HG02763 (cell line): ENCODE data around the gene HS1BP3.

Source experiments
- ATAC-seq: cut with Tn5 transposase; IDR thresholded peaks from one replicate; pipeline ENCODE4 v1.9.1; 2021; ENCODE audit warnings: mild to moderate bottlenecking, moderate library complexity; ENCODE audit not compliant: unreplicated experiment

HS1BP3 gene

GRCh38 chr2:20664431-20665242 is 13.7 kb upstream of the HS1BP3 start:
- ATAC-seq, result no peak

GRCh38 chr2:20664071-20664390 is 13.1 kb upstream of the HS1BP3 start:
- no peak for ATAC-seq

GRCh38 chr2:20663196-20664070 is 12.5 kb upstream of the HS1BP3 start:
- ATAC-seq, result no peak

GRCh38 chr2:20662308-20662937 is 11.5 kb upstream of the HS1BP3 start:
- no peak for ATAC-seq

- peak; percentile 56 for ATAC-seq
Observed at GRCh38 chr2:20661421-20662307, 10.8 kb upstream of the HS1BP3 start.

GRCh38 chr2:20660506-20661420 is 9.9 kb upstream of the HS1BP3 start:
- ATAC-seq, result no peak

GRCh38 chr2:20657522-20658235 is 6.8 kb upstream of the HS1BP3 start:
- no peak for ATAC-seq

GRCh38 chr2:20656561-20656960 is 5.7 kb upstream of the HS1BP3 start:
- no peak for ATAC-seq

GRCh38 chr2:20654535-20654813 is 3.6 kb upstream of the HS1BP3 start:
- ATAC-seq, result no peak

- no peak for ATAC-seq
Observed at GRCh38 chr2:20653695-20654534, 3.0 kb upstream of the HS1BP3 start.

- ATAC-seq, result no peak
Observed at GRCh38 chr2:20652673-20653575, 2.0 kb upstream of the HS1BP3 start.

GRCh38 chr2:20652141-20652540 is 1.2 kb upstream of the HS1BP3 start:
- ATAC-seq, result no peak

GRCh38 chr2:20651731-20652099 is 817 bp upstream of the HS1BP3 start:
- no peak for ATAC-seq

- ATAC-seq, result peak; percentile 6
Observed at GRCh38 chr2:20650393-20650876, 463 bp downstream of the HS1BP3 start.

GRCh38 chr2:20649976-20650375 is 922 bp downstream of the HS1BP3 start:
- ATAC-seq, result no peak

GRCh38 chr2:20649576-20649975 is 1.3 kb downstream of the HS1BP3 start:
- no peak for ATAC-seq

- ATAC-seq, result no peak
Observed at GRCh38 chr2:20648831-20649230, 2.1 kb downstream of the HS1BP3 start.
